HG03439 (cell line): ENCODE data around the gene DIS3L2.
"Not testable (repeated sequence)": the region's sequence is repeated elsewhere in the genome, so short reads cannot be mapped to it uniquely, and the experiment has no call there.

Experiments used
- ATAC-seq: cut with Tn5 transposase; IDR thresholded peaks from one replicate; pipeline ENCODE4 v1.9.1; 2021; ENCODE audit warnings: mild to moderate bottlenecking, moderate library complexity; ENCODE audit not compliant: unreplicated experiment

DIS3L2 gene

GRCh38 chr2:232363064-232363783 lies 401.7 kb downstream of the DIS3L2 start:
- not testable (repeated sequence) for ATAC-seq

GRCh38 chr2:232363784-232364615 lies 402.5 kb downstream of the DIS3L2 start:
- ATAC-seq, result no peak

- not testable (repeated sequence) for ATAC-seq
Observed at GRCh38 chr2:232364806-232365594, 403.5 kb downstream of the DIS3L2 start.

- ATAC-seq, result no peak
Observed at GRCh38 chr2:232365621-232366321, 404.3 kb downstream of the DIS3L2 start.

GRCh38 chr2:232366461-232366860 lies 404.9 kb downstream of the DIS3L2 start:
- not testable (repeated sequence) for ATAC-seq

- no peak for ATAC-seq
Observed at GRCh38 chr2:232367016-232367415, 405.5 kb downstream of the DIS3L2 start.

- no peak for ATAC-seq
Observed at GRCh38 chr2:232367591-232368233, 406.2 kb downstream of the DIS3L2 start.

GRCh38 chr2:232368311-232368731 lies 406.8 kb downstream of the DIS3L2 start:
- no peak for ATAC-seq

GRCh38 chr2:232369126-232369951 lies 407.8 kb downstream of the DIS3L2 start:
- no peak for ATAC-seq

GRCh38 chr2:232370007-232370406 lies 408.5 kb downstream of the DIS3L2 start:
- ATAC-seq, result not testable (repeated sequence)

- no peak for ATAC-seq
Observed at GRCh38 chr2:232372231-232373208, 411.0 kb downstream of the DIS3L2 start.

GRCh38 chr2:232374356-232374755 lies 412.8 kb downstream of the DIS3L2 start:
- ATAC-seq, result no peak

GRCh38 chr2:232375164-232375563 lies 413.7 kb downstream of the DIS3L2 start:
- ATAC-seq, result no peak

GRCh38 chr2:232376260-232376659 lies 414.7 kb downstream of the DIS3L2 start:
- ATAC-seq, result no peak

GRCh38 chr2:232376713-232377112 lies 415.2 kb downstream of the DIS3L2 start:
- ATAC-seq, result no peak

- ATAC-seq, result no peak
Observed at GRCh38 chr2:232377319-232377718, 415.8 kb downstream of the DIS3L2 start.

GRCh38 chr2:232377841-232378734 lies 416.6 kb downstream of the DIS3L2 start:
- no peak for ATAC-seq
